ENCODE measurements around the gene VPS11.

Gene VPS11

DNA sequence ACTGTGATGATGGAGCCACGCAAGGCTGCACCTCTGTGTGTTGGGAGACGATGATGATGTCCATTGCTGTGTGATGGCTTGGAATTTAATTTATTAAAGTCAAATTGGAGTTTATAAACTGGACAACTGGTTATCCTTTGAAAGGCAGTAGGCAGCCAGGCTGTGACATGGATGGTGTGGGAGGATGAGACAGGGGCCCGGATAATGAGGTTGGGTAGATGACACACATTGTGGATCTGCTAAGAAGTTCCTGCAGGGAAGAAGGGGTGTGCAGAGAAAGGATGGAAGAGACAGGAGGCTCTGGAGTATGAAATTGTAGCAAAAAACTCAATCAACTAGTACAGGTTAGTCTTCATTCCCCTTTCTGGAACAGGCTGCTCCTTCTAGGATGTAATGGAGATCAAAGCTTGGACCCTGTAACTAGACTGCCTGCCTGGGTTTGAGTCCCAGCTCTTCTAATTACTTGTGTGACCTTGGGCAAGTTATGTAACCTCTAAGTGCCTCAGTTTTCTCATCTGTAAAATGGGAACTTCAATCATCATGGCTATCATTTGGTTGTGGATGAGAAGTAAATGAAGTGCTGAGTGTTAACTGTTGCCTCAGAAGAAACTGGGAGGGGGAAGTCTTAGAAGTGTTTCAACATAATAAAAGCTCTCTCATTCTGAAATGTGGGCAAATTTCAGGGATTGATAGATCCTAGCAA is 49.5 kb downstream of the VPS11 start:
- FAIRE-seq = no peak
- TF ChIP-seq, protein P1, sequence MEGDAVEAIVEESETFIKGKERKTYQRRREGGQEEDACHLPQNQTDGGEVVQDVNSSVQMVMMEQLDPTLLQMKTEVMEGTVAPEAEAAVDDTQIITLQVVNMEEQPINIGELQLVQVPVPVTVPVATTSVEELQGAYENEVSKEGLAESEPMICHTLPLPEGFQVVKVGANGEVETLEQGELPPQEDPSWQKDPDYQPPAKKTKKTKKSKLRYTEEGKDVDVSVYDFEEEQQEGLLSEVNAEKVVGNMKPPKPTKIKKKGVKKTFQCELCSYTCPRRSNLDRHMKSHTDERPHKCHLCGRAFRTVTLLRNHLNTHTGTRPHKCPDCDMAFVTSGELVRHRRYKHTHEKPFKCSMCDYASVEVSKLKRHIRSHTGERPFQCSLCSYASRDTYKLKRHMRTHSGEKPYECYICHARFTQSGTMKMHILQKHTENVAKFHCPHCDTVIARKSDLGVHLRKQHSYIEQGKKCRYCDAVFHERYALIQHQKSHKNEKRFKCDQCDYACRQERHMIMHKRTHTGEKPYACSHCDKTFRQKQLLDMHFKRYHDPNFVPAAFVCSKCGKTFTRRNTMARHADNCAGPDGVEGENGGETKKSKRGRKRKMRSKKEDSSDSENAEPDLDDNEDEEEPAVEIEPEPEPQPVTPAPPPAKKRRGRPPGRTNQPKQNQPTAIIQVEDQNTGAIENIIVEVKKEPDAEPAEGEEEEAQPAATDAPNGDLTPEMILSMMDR (IDR thresholded peaks at IDR 0.05; ENCODE audit: insufficient read depth, missing control alignments) = no peak
- DNase-seq (ENCODE audit: insufficient read length, low spot score) = no peak

DNA sequence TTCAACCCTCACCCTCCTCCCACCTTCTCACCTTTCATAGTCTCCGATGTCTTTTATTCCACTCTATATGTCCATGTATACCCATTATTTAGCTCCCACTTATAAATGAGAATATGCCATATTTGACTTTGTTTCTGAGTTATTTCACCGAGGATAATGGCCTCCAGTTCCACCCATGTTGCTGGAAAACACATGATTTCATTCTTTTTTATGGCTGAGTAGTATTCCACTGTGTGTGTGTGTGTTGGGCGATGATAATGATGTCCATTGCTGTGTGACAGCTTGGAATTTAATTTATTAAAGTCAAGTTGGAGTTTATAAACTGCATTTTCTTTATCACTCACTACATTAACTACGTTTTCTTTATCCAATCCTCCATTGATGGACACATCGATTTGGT is 50.6 kb downstream of the VPS11 start:
- FAIRE-seq (peak; percentile 29), DNase-seq (ENCODE audit: insufficient read length, low spot score) (no peak)
- TF ChIP-seq, protein P1 (IDR thresholded peaks at IDR 0.05; ENCODE audit: insufficient read depth, missing control alignments) = no peak

DNA sequence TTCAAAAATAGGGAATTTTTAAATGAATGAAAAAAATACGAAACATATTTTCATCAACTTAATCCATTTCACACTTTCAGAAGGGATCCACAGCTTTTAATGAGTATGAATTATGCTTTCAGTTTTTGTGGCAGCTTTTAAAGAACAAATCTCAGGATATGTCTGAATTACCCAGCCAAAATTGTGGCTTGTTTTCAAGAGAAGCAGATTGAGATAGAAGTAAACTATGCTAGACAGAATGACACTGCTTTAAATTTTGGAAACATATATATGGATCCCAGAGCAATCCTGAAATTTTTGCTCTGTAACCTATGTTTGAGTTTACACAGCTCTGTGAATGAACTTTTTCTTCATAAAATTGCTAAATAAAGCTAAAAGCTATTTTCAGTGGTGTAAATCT is 51.3 kb downstream of the VPS11 start:
- TF ChIP-seq, protein P1 (IDR thresholded peaks at IDR 0.05; ENCODE audit: insufficient read depth, missing control alignments) = no peak
- no peak for DNase-seq (ENCODE audit: insufficient read length, low spot score)
- FAIRE-seq = no peak

DNA sequence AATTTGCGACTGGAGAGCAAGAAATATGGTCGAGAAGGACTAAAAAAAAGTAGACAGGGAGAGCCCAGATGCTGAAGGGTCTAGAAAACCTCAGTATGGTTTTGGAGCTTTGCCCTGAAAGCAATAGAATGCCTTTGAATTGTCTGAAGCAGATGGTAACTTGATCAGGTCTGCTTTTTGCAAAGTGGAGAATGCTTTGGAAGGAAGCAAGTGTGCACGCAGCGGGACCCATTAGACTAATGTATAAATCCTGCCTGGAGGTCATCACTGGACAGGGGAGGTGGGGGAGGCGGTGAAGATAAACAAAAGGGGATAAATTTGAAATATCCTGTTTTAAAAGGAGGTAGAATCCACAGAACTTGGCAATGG is 53.0 kb downstream of the VPS11 start:
- TF ChIP-seq, protein P1 (IDR thresholded peaks at IDR 0.05; ENCODE audit: insufficient read depth, missing control alignments) = no peak
- DNase-seq (ENCODE audit: insufficient read length, low spot score) = no peak
- FAIRE-seq = no peak

DNA sequence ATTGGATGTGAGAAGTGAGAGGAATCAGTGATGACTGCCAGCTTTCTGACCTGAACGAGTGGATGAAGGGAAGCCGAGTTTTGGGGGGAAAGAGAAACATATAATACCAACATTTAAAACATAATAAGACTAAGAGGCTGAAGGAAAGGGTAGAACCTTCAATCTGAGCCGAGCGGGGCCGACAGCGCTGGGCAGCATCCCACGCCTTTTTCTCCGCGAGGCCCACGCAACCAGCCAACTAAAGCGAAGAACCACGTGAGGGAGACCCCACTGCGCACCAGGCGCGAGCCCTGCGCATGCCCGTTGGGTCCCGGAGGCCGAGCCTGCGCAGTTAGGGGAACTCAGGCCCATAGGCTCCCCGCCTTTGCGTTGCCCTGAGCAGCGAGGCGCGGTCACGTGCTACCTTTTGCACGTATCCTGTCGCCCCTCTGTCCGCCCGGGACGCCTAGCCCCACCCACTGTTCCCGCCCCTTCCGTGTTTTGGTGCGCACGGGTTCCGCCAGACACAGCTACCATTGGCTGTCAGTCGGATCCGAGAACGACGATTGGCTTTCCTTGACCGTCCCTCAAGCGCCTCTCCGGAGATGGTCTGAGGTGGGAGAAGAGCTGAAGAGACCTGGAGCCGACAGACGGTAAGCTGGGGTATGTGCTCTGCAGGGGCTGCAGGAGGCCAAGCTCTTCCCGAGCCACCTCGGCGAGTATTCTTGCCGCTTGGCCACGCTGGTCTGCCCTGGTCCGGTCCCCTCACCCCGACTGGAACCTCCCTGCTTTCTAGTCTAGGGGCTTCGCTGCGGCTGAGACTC is 53.6 kb downstream of the VPS11 start, which contains the start of gene HINFP:
TSS of gene HINFP (plus strand) at position 573 of the 803 bp plus-strand sequence. CDS start 5,365 bp downstream, outside the sequence.
- peak; percentile 60 for FAIRE-seq
- TF ChIP-seq, protein P1 (IDR thresholded peaks at IDR 0.05; ENCODE audit: insufficient read depth, missing control alignments) = no peak
- DNase-seq (ENCODE audit: insufficient read length, low spot score) = peak; percentile 91

DNA sequence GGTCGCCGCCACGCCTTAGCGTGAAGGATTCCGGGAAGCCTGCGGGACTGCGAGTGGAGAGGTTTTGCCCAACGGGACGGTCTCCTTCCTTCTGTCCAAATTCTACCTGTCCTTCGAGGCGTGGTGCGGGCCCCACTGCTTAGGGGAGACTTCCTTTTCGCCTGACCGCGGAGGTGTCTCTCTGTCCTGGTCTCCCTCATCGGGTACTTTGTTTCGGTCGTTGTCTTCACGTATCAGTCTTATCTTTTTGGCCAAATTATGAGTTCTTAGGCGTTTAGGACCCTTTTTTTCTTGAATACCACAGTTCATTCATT is 54.1 kb downstream of the VPS11 start:
- TF ChIP-seq, protein P1 (IDR thresholded peaks at IDR 0.05; ENCODE audit: insufficient read depth, missing control alignments) = no peak
- DNase-seq (ENCODE audit: insufficient read length, low spot score) (no peak), FAIRE-seq (no peak)

DNA sequence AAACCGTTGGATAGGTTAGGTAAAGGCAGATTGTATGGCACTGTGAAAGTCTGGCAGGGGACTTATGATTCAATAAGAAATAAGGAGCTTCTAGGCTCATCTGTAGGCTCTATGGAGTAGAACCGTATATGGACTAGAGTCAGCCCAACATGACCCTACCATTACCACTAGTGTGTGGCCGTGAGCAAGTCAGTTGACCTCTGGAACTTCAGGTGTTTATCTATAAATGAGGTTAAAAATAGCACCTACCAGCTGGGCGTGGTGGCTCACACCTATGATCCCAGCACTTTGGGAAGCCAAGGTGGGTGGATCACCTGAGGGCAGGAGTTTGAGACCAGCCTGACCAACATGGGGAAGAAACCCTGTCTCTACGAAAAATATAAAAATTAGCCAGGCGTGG is 58.2 kb downstream of the VPS11 start:
- FAIRE-seq (no peak), DNase-seq (ENCODE audit: insufficient read length, low spot score) (no peak)
- TF ChIP-seq, protein P1 (IDR thresholded peaks at IDR 0.05; ENCODE audit: insufficient read depth, missing control alignments) = no peak
